Fibroblast of mammary gland (primary cell): ENCODE data around the gene GCLC.

Experiments used
- DNase-seq: peaks from one replicate; pipeline ENCODE4 v3.0.0-alpha.2; 2010; ENCODE audit warnings: low read depth
- H3K4me3 ChIP-seq: 2 replicates; pipeline ENCODE4 v1.5.1; 2011; ENCODE audit warnings: low read depth, mild to moderate bottlenecking, low read length, moderate library complexity; ENCODE audit not compliant: control insufficient read depth
- CTCF ChIP-seq: conservative IDR thresholded peaks from 2 replicates; pipeline ENCODE4 v1.5.1; 2011; ENCODE audit warnings: low read depth, low read length, inconsistent platforms; ENCODE audit not compliant: control insufficient read depth, insufficient read depth

Gene GCLC

DNA sequence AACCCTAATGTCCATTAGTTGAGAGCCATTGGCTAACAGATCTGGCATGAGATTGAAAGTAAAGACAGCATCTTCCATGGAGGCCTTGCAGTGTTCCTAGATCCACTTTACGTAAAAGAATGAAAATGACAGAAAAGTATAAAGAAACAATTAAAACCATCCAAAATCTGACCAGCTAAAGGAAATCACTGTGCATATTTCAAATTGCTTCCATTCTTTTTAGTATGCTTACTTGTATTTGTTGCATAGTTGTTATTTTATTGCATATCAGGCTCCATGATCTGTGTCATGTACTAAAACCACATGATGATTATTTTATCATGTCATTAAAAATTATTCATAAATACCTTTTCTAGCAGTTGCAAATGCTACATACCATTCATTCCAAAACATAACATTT is 67.9 kb downstream of the GCLC start:
- H3K4me3 ChIP-seq = no peak overlapping the region
- no peak for DNase-seq
- TF ChIP-seq CTCF = no peak

DNA sequence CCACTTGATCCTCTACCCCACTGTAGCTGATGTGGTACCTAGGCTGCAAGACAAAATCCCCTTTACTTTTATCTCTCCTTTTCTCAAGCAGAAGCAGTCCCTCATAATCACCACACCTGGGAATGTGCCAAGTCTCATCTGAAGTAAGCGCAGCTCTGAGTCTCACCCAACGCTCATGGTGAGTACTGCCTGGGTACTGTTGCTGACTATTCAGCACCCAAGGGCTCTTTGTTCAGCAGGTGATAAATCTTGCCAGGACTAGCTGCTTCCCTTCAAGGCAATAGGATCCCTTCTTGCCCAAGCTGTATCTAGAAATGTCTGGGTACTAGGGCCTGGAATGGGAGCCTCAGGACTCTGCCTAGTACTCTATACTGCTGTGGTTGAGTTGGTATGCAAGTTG is 70.9 kb downstream of the GCLC start:
- TF ChIP-seq CTCF = no peak
- no peak overlapping the region for H3K4me3 ChIP-seq
- DNase-seq = no peak

DNA sequence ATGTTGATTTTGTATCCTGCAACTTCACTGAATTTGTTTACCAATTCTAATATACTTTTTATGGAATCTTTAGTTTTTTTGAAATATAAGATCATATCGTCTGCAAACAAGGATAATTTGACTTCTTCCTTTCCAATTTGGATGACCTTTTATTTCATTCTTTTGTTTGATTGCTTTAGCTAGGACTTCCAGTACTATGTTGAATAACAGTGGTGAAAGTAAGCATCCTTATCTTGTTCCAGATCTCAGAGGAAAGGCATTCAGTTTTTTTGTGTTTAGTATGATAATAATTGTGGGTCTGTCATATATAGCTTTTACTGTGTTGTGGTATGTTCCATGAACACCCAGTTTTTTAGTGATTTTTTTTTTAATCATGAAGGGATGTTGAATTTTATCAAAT is 75.7 kb downstream of the GCLC start:
- no peak for TF ChIP-seq CTCF
- no peak overlapping the region for H3K4me3 ChIP-seq

DNA sequence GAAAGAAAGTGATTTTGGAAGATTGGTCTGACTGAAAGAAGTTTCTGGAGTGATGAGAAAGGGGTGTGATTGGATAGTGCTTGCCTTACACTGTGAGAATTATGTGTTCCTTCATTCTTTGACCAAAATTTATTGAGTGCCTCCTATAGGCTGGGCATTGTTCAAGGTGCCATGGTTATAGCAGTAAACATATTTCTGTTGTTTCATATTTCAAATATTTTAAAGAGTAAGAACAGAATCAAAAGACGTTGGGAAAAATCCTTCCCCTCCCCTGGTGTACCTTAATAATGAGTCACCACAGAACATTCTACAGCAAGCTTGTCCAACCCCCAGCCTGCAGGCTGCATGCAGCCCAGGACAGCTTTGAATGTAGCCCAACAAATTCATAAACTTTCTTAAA is 78.6 kb downstream of the GCLC start:
- no peak for TF ChIP-seq CTCF
- H3K4me3 ChIP-seq = no peak overlapping the region
- peak; percentile 16 for DNase-seq

More for the DNA sequence above, 75.7 kb downstream of the GCLC start:
- DNase-seq = no peak

GRCh38 chr6:53465732-53466131 is 79.2 kb downstream of the GCLC start:
- no peak for TF ChIP-seq CTCF
- DNase-seq = peak; percentile 47
- H3K4me3 ChIP-seq = no peak overlapping the region

DNA sequence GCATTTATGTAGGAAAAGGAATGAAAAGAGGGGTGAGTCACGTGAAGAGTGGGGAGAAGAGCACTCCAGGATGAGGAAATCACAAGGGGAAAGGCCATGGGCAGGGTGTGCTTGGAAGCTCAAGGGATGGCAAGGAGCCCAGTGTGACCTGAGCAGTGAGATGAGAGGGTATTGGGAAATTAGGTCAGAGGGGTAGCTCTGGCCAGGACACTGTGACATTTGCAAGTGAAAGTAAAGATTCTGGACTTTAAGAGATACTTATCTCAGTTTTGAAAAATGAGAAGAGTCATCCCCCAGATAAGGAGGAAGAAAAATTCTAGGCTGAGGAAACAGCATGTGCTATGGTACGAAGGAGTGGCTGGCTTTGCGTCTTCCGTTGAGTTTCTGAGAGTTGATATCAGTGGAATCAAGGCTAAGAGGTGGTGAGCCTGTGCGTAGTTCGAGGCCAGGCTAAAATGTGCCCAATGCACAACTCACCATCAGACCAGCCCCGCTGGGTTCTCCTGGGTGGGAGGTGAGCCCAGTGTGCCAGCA is 79.9 kb downstream of the GCLC start:
- TF ChIP-seq CTCF = no peak
- no peak overlapping the region for H3K4me3 ChIP-seq
- peak; percentile 79 for DNase-seq

GRCh38 chr6:53464483-53464882 is 80.4 kb downstream of the GCLC start:
- DNase-seq = no peak
- H3K4me3 ChIP-seq = no peak overlapping the region
- no peak for TF ChIP-seq CTCF
